RWPE2 (cell line): ENCODE results near the gene ROR2.

Source experiments
- ATAC-seq: fragments of 200-7000 bp; cut with Tn5 transposase; 3 replicates; pipeline ENCODE4 v1.9.1; 2021; ENCODE audit warnings: low read depth
- DNase-seq: peaks from one replicate; pipeline ENCODE4 v3.0.0-alpha.2; 2020; ENCODE audit warnings: low spot score
- H3K27ac ChIP-seq: fragments of 450-650 bp; 2 replicates; pipeline ENCODE4 v1.5.1; 2017; ENCODE audit warnings: mild to moderate bottlenecking; ENCODE audit not compliant: poor library complexity, severe bottlenecking
- H3K27me3 ChIP-seq: fragments of 250-450 bp; sonication (Bioruptor Pico); 2 replicates; pipeline ENCODE4 v1.5.1; 2021; ENCODE audit warnings: mild to moderate bottlenecking, moderate library complexity; ENCODE audit not compliant: insufficient read depth, poor library complexity, severe bottlenecking
- H3K36me3 ChIP-seq: fragments of 250-450 bp; sonication (Bioruptor Pico); 2 replicates; pipeline ENCODE4 v1.5.1; 2020; ENCODE audit warnings: low read depth, mild to moderate bottlenecking, moderate library complexity
- H3K4me1 ChIP-seq: fragments of 250-450 bp; sonication (Bioruptor Pico); 2 replicates; pipeline ENCODE4 v1.5.1; 2021; ENCODE audit warnings: mild to moderate bottlenecking, moderate library complexity; ENCODE audit not compliant: insufficient read depth, poor library complexity, severe bottlenecking
- H3K4me3 ChIP-seq: fragments of 250-450 bp; sonication (Bioruptor Pico); 2 replicates; pipeline ENCODE4 v1.5.1; 2021; ENCODE audit warnings: mild to moderate bottlenecking, moderate library complexity; ENCODE audit not compliant: severe bottlenecking
- H3K9me3 ChIP-seq: fragments of 250-450 bp; sonication (Bioruptor Pico); 2 replicates; pipeline ENCODE4 v1.5.1; 2021; ENCODE audit warnings: mild to moderate bottlenecking, moderate library complexity; ENCODE audit not compliant: severe bottlenecking
- CTCF ChIP-seq: fragments of 450-650 bp; IDR thresholded peaks from one replicate; pipeline ENCODE4 v1.5.1; 2017; ENCODE audit warnings: mild to moderate bottlenecking, moderate library complexity; ENCODE audit not compliant: poor library complexity, severe bottlenecking

Gene ROR2

GRCh38 chr9:91599564-91599963, 350.5 kb downstream of the ROR2 start:
- Histone ChIP-seq H3K4me3 (no peak overlapping the region), H3K36me3 (no peaks in the 10 kb centered on the region), H3K27me3 (peaks cover 2% of the 10 kb centered on the region), H3K27ac (no peak overlapping the region), H3K4me1 (no peaks in the 10 kb centered on the region), H3K9me3 (no peaks in the 10 kb centered on the region)
- TF ChIP-seq CTCF: no peak
- no peak for ATAC-seq
- no peak for DNase-seq

GRCh38 chr9:91591627-91592026, 358.4 kb downstream of the ROR2 start:
- H3K4me3 ChIP-seq: no peak overlapping the region
- no peak for DNase-seq
- H3K9me3 ChIP-seq: no peaks in the 10 kb centered on the region
- no peak for ATAC-seq
- H3K27me3 ChIP-seq: peaks cover 8% of the 10 kb centered on the region
- H3K27ac ChIP-seq: no peak overlapping the region
- TF ChIP-seq CTCF: no peak
- H3K36me3 ChIP-seq: no peaks in the 10 kb centered on the region
- no peaks in the 10 kb centered on the region for H3K4me1 ChIP-seq

- no peaks in the 10 kb centered on the region for H3K36me3 ChIP-seq
- DNase-seq: no peak
- no peak for ATAC-seq
- no peak overlapping the region for H3K4me3 ChIP-seq
- no peak for TF ChIP-seq CTCF
- no peaks in the 10 kb centered on the region for H3K4me1 ChIP-seq
- H3K9me3 ChIP-seq: no peaks in the 10 kb centered on the region
- H3K27me3 ChIP-seq: peaks cover 4% of the 10 kb centered on the region
- H3K27ac ChIP-seq: no peak overlapping the region
Measured at GRCh38 chr9:91589101-91589553, 360.9 kb downstream of the ROR2 start.

GRCh38 chr9:91586282-91586681, 363.7 kb downstream of the ROR2 start:
- H3K36me3 ChIP-seq: no peaks in the 10 kb centered on the region
- TF ChIP-seq CTCF: no peak
- no peaks in the 10 kb centered on the region for H3K4me1 ChIP-seq
- no peaks in the 10 kb centered on the region for H3K27me3 ChIP-seq
- no peaks in the 10 kb centered on the region for H3K9me3 ChIP-seq
- no peak overlapping the region for H3K4me3 ChIP-seq
- no peak overlapping the region for H3K27ac ChIP-seq
- no peak for DNase-seq
- ATAC-seq: no peak

GRCh38 chr9:91583966-91584365, 366.1 kb downstream of the ROR2 start:
- no peak overlapping the region for H3K4me3 ChIP-seq
- DNase-seq (no peak), ATAC-seq (no peak)
- no peaks in the 10 kb centered on the region for H3K36me3 ChIP-seq
- H3K4me1 ChIP-seq: no peaks in the 10 kb centered on the region
- H3K27ac ChIP-seq: no peak overlapping the region
- H3K27me3 ChIP-seq: no peaks in the 10 kb centered on the region
- no peaks in the 10 kb centered on the region for H3K9me3 ChIP-seq
- TF ChIP-seq CTCF: no peak
